ENCODE measurements around the gene HMMR.

DNA sequence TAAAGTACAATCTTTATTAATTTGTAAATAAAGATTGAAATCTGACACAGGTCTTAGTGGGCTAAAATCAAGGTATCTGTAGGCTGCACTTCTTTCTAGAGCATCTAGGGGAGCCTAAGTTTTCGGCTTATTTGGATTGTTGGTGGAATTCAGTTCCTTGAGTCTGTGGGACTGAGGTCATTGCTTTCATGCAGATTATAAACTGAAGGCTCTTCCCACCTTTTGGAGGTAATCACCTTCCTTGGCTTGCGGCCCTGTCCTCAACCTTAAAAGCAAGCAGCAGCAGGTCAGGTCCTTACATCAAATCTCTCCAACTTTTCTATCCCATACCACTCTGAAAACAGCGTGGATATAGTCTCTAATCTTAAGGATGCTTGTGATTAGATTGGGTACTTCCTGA is 70.8 kb downstream of the HMMR start:
- TF ChIP-seq EZH2 (IDR thresholded peaks at IDR 0.05) (no peak), JUND (IDR thresholded peaks at IDR 0.05) (no peak), EGR1 (IDR thresholded peaks at IDR 0.05; ENCODE audit: low read depth) (no peak), CEBPB (IDR thresholded peaks at IDR 0.05; ENCODE audit: low read depth) (no peak)
- TF ChIP-seq, protein P1, sequence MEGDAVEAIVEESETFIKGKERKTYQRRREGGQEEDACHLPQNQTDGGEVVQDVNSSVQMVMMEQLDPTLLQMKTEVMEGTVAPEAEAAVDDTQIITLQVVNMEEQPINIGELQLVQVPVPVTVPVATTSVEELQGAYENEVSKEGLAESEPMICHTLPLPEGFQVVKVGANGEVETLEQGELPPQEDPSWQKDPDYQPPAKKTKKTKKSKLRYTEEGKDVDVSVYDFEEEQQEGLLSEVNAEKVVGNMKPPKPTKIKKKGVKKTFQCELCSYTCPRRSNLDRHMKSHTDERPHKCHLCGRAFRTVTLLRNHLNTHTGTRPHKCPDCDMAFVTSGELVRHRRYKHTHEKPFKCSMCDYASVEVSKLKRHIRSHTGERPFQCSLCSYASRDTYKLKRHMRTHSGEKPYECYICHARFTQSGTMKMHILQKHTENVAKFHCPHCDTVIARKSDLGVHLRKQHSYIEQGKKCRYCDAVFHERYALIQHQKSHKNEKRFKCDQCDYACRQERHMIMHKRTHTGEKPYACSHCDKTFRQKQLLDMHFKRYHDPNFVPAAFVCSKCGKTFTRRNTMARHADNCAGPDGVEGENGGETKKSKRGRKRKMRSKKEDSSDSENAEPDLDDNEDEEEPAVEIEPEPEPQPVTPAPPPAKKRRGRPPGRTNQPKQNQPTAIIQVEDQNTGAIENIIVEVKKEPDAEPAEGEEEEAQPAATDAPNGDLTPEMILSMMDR (IDR thresholded peaks at IDR 0.05 in 2 of 3, conservative IDR thresholded peaks at IDR 0.05 in 1 of 3; ENCODE audit: borderline replicate concordance in 1 of 3, insufficient read depth in 1 of 3, low read depth in 2 of 3, low read length in 2 of 3), result no peak
